Naive thymus-derived CD4-positive, alpha-beta T cell (primary cell): ENCODE measurements around the gene YPEL4. TPM values are rescaled to one million over a fixed set of nuclear protein-coding genes. Genes with fewer than 3 reads are reported as not detected.

ENCODE experiments used
- ATAC-seq: fragments of 150-1000 bp; cut with Tn5 transposase; 2 replicates; pipeline ENCODE4 v1.10.0; 2021; ENCODE audit warnings: mild to moderate bottlenecking, moderate library complexity
- CTCF ChIA-PET: fragments of 350-600 bp; sonication (Branson Sonifier 250); formaldehyde crosslinking; loops from one replicate; lab custom pipeline; 2021; ENCODE audit warnings: antibody characterized with exemption; lab: Charles Lee
- POLR2A ChIA-PET: fragments of 350-600 bp; sonication (Branson Sonifier 250); formaldehyde crosslinking; loops from one replicate; lab custom pipeline; 2021; ENCODE audit warnings: antibody characterized with exemption, inconsistent platforms; lab: Charles Lee
- DNase-seq, 9 donors: peaks; one replicate each; pipeline versions ENCODE4 v3.0.0 to v3.0.0-alpha.2; 2020 to 2022; ENCODE audit warnings: mixed read lengths in 1 of 9
- H3K27ac ChIP-seq: one replicate; pipeline ENCODE4 v1.7.0; 2013; ENCODE audit warnings: mild to moderate bottlenecking, low read depth, low read length, moderate library complexity
- H3K27me3 ChIP-seq, 2 donors: one replicate each; pipeline ENCODE4 v1.7.0; 2013; ENCODE audit warnings: low read length in 2 of 2, mild to moderate bottlenecking in 2 of 2, moderate library complexity in 2 of 2; ENCODE audit not compliant: control insufficient read depth in 2 of 2, insufficient read depth in 2 of 2
- H3K36me3 ChIP-seq, 3 experiments: 1 replicate in 2 of 3; 2 replicates in 1 of 3; pipeline ENCODE4 v1.7.0; 2013; ENCODE audit warnings: low read length in 3 of 3, mild to moderate bottlenecking in 3 of 3, moderate library complexity in 1 of 3; ENCODE audit not compliant: insufficient read depth in 3 of 3, control insufficient read depth in 2 of 3
- H3K4me1 ChIP-seq, 2 donors: one replicate each; pipeline ENCODE4 v1.7.0; 2013; ENCODE audit warnings: low read length in 2 of 2, mild to moderate bottlenecking in 2 of 2, moderate library complexity in 1 of 2; ENCODE audit not compliant: control insufficient read depth in 2 of 2, insufficient read depth in 2 of 2
- H3K4me3 ChIP-seq: 2 replicates; pipeline ENCODE4 v1.7.0; 2013; ENCODE audit warnings: mild to moderate bottlenecking, low read length
- H3K9me3 ChIP-seq, 3 experiments: 1 replicate in 2 of 3; 2 replicates in 1 of 3; pipeline ENCODE4 v1.7.0; 2013; ENCODE audit warnings: low read length in 3 of 3; ENCODE audit not compliant: control insufficient read depth in 2 of 3
- H3K27ac Mint-ChIP-seq, 9 donors: one replicate each; pipeline ENCODE4 v1.8.0; 2020 to 2022; ENCODE audit warnings: mixed read lengths in 9 of 9, mild to moderate bottlenecking in 8 of 9, moderate library complexity in 5 of 9, inconsistent platforms in 2 of 9
- H3K27me3 Mint-ChIP-seq, 5 donors: one replicate each; pipeline ENCODE4 v1.8.0; 2021 to 2022; ENCODE audit warnings: mixed read lengths in 5 of 5, mild to moderate bottlenecking in 1 of 5
- H3K36me3 Mint-ChIP-seq, 5 donors: one replicate each; pipeline ENCODE4 v1.8.0; 2020 to 2022; ENCODE audit warnings: mixed read lengths in 5 of 5, mild to moderate bottlenecking in 3 of 5, inconsistent platforms in 1 of 5
- H3K4me1 Mint-ChIP-seq, 7 donors: one replicate each; pipeline ENCODE4 v1.8.0; 2020 to 2022; ENCODE audit warnings: mixed read lengths in 7 of 7, mild to moderate bottlenecking in 3 of 7, inconsistent platforms in 1 of 7
- H3K4me3 Mint-ChIP-seq, 10 donors: one replicate each; pipeline ENCODE4 v1.8.0; 2020 to 2022; ENCODE audit warnings: mild to moderate bottlenecking in 10 of 10, mixed read lengths in 10 of 10, moderate library complexity in 6 of 10, inconsistent platforms in 2 of 10
- H3K9me3 Mint-ChIP-seq, 11 donors: one replicate each; pipeline ENCODE4 v1.8.0; 2020 to 2022; ENCODE audit warnings: mixed read lengths in 11 of 11, mild to moderate bottlenecking in 4 of 11, inconsistent platforms in 1 of 11, moderate library complexity in 1 of 11
- intact Hi-C, 2 donors: fragments of 100-400 bp; cut with micrococcal nuclease; formaldehyde crosslinking; loops; one replicate each; pipeline ENCODE4 v1.15.1; 2023
- polyA plus RNA-seq, 2 donors: library from polyadenylated mRNA; unstranded; fragments of 300-500 nt; fragmentation: Illumina TruSeq; gene quantifications; one replicate each; pipeline ENCODE4 v1.2.3, GENCODE V29; 2021
- total RNA-seq, 6 experiments: library from RNA in 5 of 6; stranded (reverse) in 5 of 6; gene quantifications; 1 replicate in 5 of 6; 2 replicates in 1 of 6; pipeline ENCODE4 v1.2.3 and lab custom pipeline; 2021 to 2026

Gene YPEL4
- total and polyA plus RNA-seq, 7 experiments from 2014 or later, result 0.15 to 13.4 (median 2.3) TPM

GRCh38 chr11:57633394-57634070 is 16.2 kb downstream of the YPEL4 start:
- intact Hi-C loops, result no loop called here
- ATAC-seq, result no peak
- no peak for DNase-seq

GRCh38 chr11:57632116-57632515 is 17.6 kb downstream of the YPEL4 start:
- intact Hi-C loops, result no loop called here
- CTCF ChIA-PET, result interaction anchor here (0.8 kb wide), 1 partner anchor 12 kb away, joined by 4 read pairs; no protein-coding TSS in a partner anchor

More at GRCh38 chr11:57633394-57634070, 16.2 kb downstream of the YPEL4 start:
- Histone ChIP-seq H3K27me3 (no peaks in the 10 kb centered on the region), H3K27ac (no peak overlapping the region), H3K4me3 (no peak overlapping the region), H3K9me3 (no peaks in the 10 kb centered on the region), H3K4me1 (peaks cover 0 to 8% of the 10 kb centered on the region in 2 donors), H3K36me3 (no peaks in the 10 kb centered on the region)
- Mint-ChIP-seq H3K4me3 (no peak overlapping the region), H3K9me3 (no peaks in the 10 kb centered on the region), H3K36me3 (no peaks in the 10 kb centered on the region), H3K27ac (no peak overlapping the region), H3K27me3 (peaks cover 9 to 53% (median 32%) of the 10 kb centered on the region in 5 donors), H3K4me1 (peaks cover 0 to 8% (median 2%) of the 10 kb centered on the region in 7 donors)
- ChIA-PET POLR2A (no interaction called here), CTCF (no interaction called here)

GRCh38 chr11:57630171-57630570 is 19.5 kb downstream of the YPEL4 start:
- H3K9me3 ChIP-seq, result no peaks in the 10 kb centered on the region
- DNase-seq (no peak), ATAC-seq (no peak)
- H3K9me3 Mint-ChIP-seq, result no peaks in the 10 kb centered on the region
- no peaks in the 10 kb centered on the region for H3K36me3 ChIP-seq
- H3K27ac Mint-ChIP-seq, result no peak overlapping the region
- no peak overlapping the region for H3K4me3 Mint-ChIP-seq
- POLR2A ChIA-PET, result no interaction called here
- H3K27me3 ChIP-seq, result no peaks in the 10 kb centered on the region
- peaks cover 9 to 36% (median 24%) of the 10 kb centered on the region in 5 donors for H3K27me3 Mint-ChIP-seq
- H3K4me1 ChIP-seq, result no peaks in the 10 kb centered on the region
- no peaks in the 10 kb centered on the region for H3K4me1 Mint-ChIP-seq
- CTCF ChIA-PET, result no interaction called here
- H3K27ac ChIP-seq, result no peak overlapping the region
- H3K36me3 Mint-ChIP-seq, result no peaks in the 10 kb centered on the region
- intact Hi-C loops, result no loop called here
- no peak overlapping the region for H3K4me3 ChIP-seq

More at GRCh38 chr11:57632116-57632515, 17.6 kb downstream of the YPEL4 start:
- POLR2A ChIA-PET, result interaction anchor here (0.6 kb wide), 1 partner anchor 50 kb away, joined by 4 read pairs; no protein-coding TSS in a partner anchor
- no peak for DNase-seq
- Histone ChIP-seq H3K9me3 (no peaks in the 10 kb centered on the region), H3K27ac (no peak overlapping the region), H3K36me3 (no peaks in the 10 kb centered on the region), H3K4me3 (no peak overlapping the region), H3K27me3 (no peaks in the 10 kb centered on the region), H3K4me1 (no peaks in the 10 kb centered on the region)
- no peaks in the 10 kb centered on the region for H3K36me3 Mint-ChIP-seq
- no peak overlapping the region for H3K4me3 Mint-ChIP-seq
- H3K4me1 Mint-ChIP-seq, result peaks cover 0 to 2% (median 0%) of the 10 kb centered on the region in 7 donors
- no peak for ATAC-seq
- H3K27me3 Mint-ChIP-seq, result peaks cover 9 to 44% (median 29%) of the 10 kb centered on the region in 5 donors
- H3K27ac Mint-ChIP-seq, result no peak overlapping the region
- H3K9me3 Mint-ChIP-seq, result no peaks in the 10 kb centered on the region

- H3K27ac ChIP-seq, result no peak overlapping the region
- Mint-ChIP-seq H3K4me3 (no peak overlapping the region), H3K9me3 (peaks cover 0 to 3% (median 0%) of the 10 kb centered on the region in 11 donors), H3K27me3 (peaks cover 5 to 29% (median 10%) of the 10 kb centered on the region in 5 donors), H3K27ac (no peak overlapping the region), H3K4me1 (peaks cover 0 to 2% (median 0%) of the 10 kb centered on the region in 7 donors), H3K36me3 (no peaks in the 10 kb centered on the region)
- H3K36me3 ChIP-seq, result no peaks in the 10 kb centered on the region
- DNase-seq (no peak), ATAC-seq (no peak)
- ChIA-PET CTCF (no interaction called here), POLR2A (interaction anchor here (0.7 kb wide), 1 partner anchor 17 kb away, joined by 4 read pairs; no protein-coding TSS in a partner anchor)
- H3K4me3 ChIP-seq, result no peak overlapping the region
- intact Hi-C loops, result no loop called here
- no peaks in the 10 kb centered on the region for H3K27me3 ChIP-seq
- H3K9me3 ChIP-seq, result no peaks in the 10 kb centered on the region
- H3K4me1 ChIP-seq, result no peaks in the 10 kb centered on the region
These were observed 22.8 kb downstream of the YPEL4 start for GRCh38 chr11:57626895-57627294.

GRCh38 chr11:57624864-57625263 is 24.8 kb downstream of the YPEL4 start:
- no peak overlapping the region for H3K27ac Mint-ChIP-seq
- POLR2A ChIA-PET, result no interaction called here

GRCh38 chr11:57622263-57622662 is 27.4 kb downstream of the YPEL4 start:
- peaks cover 0 to 13% (median 0%) of the 10 kb centered on the region in 3 experiments for H3K9me3 ChIP-seq
- POLR2A ChIA-PET, result no interaction called here
- H3K4me3 Mint-ChIP-seq, result no peak overlapping the region
- no peaks in the 10 kb centered on the region for H3K36me3 Mint-ChIP-seq
- H3K27ac ChIP-seq, result no peak overlapping the region
- H3K4me1 Mint-ChIP-seq, result peaks cover 0 to 2% (median 0%) of the 10 kb centered on the region in 7 donors
- no peaks in the 10 kb centered on the region for H3K36me3 ChIP-seq
- intact Hi-C loops, result no loop called here
- no peaks in the 10 kb centered on the region for H3K4me1 ChIP-seq
- no peak overlapping the region for H3K4me3 ChIP-seq
- peaks cover 0 to 17% (median 4%) of the 10 kb centered on the region in 5 donors for H3K27me3 Mint-ChIP-seq
- ATAC-seq, result no peak
- no peak for DNase-seq
- H3K27ac Mint-ChIP-seq, result no peak overlapping the region
- H3K27me3 ChIP-seq, result no peaks in the 10 kb centered on the region
- CTCF ChIA-PET, result interaction anchor here (0.6 kb wide), 1 partner anchor 130 kb away, joined by 3 read pairs; no protein-coding TSS in a partner anchor
- H3K9me3 Mint-ChIP-seq, result peaks cover 0 to 25% (median 6%) of the 10 kb centered on the region in 11 donors

More at GRCh38 chr11:57624864-57625263, 24.8 kb downstream of the YPEL4 start:
- no peak for DNase-seq
- Histone ChIP-seq H3K9me3 (peaks cover 0 to 5% (median 0%) of the 10 kb centered on the region in 3 experiments), H3K27ac (no peak overlapping the region), H3K36me3 (no peaks in the 10 kb centered on the region), H3K27me3 (no peaks in the 10 kb centered on the region), H3K4me1 (no peaks in the 10 kb centered on the region), H3K4me3 (no peak overlapping the region)
- no peaks in the 10 kb centered on the region for H3K36me3 Mint-ChIP-seq
- peaks cover 0 to 2% (median 0%) of the 10 kb centered on the region in 7 donors for H3K4me1 Mint-ChIP-seq
- ATAC-seq, result no peak
- CTCF ChIA-PET, result no interaction called here
- peaks cover 0 to 17% (median 5%) of the 10 kb centered on the region in 11 donors for H3K9me3 Mint-ChIP-seq
- H3K27me3 Mint-ChIP-seq, result peaks cover 0 to 17% (median 10%) of the 10 kb centered on the region in 5 donors
- no peak overlapping the region for H3K4me3 Mint-ChIP-seq
- intact Hi-C loops, result no loop called here
